Measurements from ENCODE around the gene OR13C9.

GRCh38 chr9:104617418-104617817 is 586 bp downstream of the OR13C9 start:
- TF ChIP-seq, protein P1, sequence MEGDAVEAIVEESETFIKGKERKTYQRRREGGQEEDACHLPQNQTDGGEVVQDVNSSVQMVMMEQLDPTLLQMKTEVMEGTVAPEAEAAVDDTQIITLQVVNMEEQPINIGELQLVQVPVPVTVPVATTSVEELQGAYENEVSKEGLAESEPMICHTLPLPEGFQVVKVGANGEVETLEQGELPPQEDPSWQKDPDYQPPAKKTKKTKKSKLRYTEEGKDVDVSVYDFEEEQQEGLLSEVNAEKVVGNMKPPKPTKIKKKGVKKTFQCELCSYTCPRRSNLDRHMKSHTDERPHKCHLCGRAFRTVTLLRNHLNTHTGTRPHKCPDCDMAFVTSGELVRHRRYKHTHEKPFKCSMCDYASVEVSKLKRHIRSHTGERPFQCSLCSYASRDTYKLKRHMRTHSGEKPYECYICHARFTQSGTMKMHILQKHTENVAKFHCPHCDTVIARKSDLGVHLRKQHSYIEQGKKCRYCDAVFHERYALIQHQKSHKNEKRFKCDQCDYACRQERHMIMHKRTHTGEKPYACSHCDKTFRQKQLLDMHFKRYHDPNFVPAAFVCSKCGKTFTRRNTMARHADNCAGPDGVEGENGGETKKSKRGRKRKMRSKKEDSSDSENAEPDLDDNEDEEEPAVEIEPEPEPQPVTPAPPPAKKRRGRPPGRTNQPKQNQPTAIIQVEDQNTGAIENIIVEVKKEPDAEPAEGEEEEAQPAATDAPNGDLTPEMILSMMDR (IDR thresholded peaks at IDR 0.05; ENCODE audit: low read depth, low read length) = no peak
- no peak for TF ChIP-seq MYC (IDR thresholded peaks at IDR 0.05; ENCODE audit: low read depth, low read length)
- TF ChIP-seq POLR2A (IDR thresholded peaks at IDR 0.05; ENCODE audit: extremely low read depth, insufficient read length) = no peak

Measured in NB4 (cell line).